NCI-H2029 (cell line): ENCODE data around the gene SCFD2.

Source experiments
- DNase-seq: peaks from one replicate; lab custom pipeline; 2025; lab: John Stamatoyannopoulos, UW

Gene SCFD2

DNA sequence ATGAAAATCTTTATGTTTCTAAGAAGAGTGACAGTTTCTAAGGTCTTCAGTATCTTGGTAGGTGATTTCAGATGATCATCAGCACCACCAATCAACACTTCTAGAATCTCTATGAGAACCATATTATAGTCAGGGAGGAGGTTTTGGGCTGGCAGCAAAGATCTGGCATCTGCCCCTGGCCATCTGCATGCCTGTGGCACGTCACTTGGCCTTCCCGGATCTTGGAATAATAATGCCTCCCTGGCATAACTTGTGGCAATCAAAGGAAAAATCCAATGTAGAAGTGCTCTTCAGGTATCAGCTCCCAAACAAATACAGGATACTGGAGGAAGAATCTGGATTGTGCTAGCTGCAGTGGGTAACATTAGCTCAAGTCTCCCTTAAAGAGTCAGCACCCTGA is 446.4 kb downstream of the SCFD2 start:
- no peak for DNase-seq

DNA sequence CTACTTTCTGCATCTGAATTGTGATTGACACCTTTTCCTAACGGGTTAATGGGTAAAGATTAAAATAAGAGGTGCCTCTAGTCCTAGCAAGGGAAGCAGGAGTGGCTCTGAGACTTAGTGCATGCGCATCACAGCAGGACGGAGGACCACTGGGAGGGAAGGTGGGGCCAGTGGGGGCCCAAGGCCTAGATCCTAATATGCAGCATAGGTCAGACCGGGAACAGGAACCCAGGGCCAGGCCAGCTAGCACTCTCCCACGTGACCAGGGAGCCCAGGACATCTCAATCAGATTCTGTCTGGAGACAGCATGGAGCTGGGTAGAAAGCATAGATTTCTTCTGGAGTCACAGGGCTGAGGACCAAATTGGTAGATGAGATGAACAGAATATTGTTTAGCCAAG is 448.0 kb downstream of the SCFD2 start:
- DNase-seq, result no peak

DNA sequence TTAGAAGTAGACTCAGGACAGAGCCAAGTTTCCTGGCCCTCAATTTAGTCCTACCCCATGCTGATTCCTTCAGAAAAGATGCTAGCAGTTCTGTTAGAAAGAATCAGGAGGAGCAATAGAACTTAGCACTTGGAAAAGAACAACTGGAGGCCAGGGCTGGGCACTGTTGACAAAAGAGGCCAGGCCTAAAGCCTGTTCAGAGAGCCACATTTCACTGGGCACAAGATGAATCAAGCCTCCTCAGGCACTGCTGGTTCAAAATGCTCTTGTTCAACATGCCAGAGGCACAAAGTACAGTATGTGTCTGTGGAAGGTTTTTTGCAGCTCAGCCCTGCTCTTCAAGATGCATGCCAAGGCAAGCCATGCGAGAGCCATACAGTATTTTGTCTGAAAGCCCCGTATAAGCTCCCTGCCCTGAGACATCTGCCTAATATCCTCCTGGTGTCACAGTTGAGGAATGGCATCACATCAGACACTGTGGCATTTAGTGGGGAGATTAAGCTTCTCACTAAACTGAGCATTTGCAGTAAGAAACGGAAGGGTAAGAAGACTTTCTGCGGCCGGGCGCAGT is 450.0 kb downstream of the SCFD2 start:
- no peak for DNase-seq

DNA sequence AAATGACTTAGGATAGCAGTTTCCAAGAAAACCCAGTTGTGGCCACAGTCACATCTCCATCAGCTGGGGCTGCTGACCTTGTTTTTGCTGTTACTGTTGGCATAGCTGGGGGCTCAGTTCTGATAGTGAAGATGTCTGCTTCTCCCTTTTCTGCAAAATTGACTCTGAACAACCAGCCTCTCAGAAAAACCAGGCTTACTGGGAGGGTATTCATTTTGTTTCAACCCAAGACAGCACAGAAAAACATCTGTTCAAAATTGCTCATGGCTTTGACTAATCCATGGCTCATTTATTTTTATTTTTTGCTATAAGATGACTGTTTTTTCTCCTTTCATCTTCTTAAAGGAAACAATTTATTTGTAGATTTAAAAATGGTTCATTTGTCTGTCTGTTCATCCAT is 450.7 kb downstream of the SCFD2 start:
- DNase-seq, result no peak

DNA sequence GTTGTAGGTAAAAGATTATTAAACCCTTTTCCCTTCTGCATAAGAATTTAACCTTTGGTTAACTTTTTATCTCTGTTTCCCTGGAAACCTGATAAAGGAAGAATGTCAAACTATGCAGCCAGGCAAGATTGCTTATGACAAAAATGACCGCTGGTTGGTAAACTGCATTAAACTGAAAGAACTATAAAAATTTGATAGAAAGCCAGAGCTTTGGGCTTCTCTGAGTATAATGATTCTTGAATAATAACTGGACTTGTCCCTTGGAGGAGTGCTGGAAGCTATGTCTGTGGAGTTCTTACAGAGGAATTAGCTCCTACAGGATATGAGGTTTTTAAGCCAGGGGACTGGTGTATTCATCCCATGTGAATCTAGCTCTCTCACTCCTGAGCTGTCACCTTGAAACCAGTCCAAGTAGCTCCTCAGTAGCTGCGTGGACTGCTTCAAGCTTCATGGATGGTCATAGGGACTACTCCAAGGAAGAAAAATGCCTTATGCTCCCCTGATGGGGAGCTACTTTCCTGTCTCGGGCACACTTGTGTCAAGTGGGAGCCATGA is 451.7 kb downstream of the SCFD2 start:
- DNase-seq, result no peak

DNA sequence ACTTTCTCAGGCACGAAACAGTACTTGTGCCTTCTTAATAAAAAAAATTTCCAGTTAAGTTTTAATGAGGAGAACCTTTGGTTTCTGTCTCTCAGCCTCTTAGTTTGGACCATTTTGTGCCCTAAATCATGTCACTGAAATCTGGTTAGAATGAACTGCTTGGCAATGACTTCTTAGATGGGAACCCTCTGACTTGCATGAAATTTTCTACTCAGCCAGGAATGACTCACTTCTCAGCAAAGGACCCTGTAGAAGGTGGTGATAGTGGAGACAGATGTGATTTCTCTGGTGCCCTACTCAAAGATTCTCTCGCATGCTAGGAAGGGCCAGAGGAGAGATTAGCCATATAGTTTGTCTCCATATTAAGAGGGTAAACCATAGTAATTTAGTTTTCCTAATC is 453.3 kb downstream of the SCFD2 start:
- DNase-seq, result no peak

DNA sequence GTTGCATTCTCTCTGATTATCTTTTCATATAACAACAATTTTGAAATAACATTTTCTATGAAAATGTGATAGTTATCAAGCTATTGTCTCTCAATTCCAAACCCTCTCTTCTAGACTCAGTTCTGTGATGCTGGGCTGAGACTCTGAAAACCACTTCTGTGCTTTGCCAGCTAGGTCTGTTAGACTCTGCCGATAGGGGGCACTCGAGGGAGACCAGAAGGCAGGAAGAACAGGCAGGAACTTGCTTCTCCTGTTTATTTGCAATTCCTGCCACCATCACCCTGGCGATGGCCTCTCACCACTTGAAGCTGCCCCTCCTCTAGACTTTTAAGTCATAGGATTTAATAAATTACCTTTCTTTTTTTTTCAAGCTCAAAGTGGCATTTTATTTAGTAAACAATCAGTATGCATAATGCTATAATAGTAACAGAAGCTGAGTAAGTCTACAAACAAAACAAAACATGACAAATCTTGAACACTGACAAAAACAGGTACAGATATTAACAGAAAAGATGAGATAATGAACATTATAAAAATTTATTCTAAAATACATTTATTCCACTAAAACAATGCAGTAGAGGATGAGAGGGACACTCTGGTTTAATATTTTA is 454.1 kb downstream of the SCFD2 start:
- peak; percentile 70 for DNase-seq

DNA sequence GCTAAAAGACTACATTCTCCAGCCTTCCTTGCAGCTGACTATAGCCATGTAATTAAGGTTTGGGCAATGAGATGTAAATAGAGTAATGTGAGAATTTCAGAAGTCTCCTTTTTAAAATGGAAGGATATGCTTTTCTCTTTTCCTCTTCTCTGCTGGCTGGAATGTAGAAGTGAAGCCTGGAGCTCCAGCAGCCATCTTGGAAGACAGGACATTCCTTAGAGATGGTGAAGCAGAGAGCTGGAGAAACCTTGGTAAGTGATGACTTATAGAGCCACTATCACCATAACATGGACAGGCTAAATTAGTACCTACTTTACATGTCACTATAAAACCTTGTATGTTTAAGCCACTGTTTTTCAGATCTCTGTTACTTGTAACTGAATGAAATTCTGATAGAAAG is 455.7 kb downstream of the SCFD2 start:
- DNase-seq, result no peak

DNA sequence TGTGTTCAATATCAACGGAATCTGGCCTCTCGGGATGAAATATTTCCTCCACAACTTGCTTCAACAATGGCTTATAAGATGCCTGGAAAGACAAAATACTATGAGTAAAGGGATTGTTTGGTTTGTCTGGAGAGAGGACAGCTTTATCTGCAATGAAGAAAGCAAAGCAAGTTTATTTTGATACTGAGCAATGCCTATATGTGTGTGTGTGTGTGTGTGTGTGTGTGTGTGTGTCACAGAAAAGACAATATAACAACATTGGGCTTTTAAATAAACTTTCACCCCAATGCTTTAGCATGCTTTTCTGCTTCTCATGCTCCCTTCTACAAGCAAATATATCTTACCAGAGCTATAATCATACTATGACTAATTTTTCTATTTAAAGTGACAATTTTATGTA is 458.4 kb downstream of the SCFD2 start:
- DNase-seq, result no peak

DNA sequence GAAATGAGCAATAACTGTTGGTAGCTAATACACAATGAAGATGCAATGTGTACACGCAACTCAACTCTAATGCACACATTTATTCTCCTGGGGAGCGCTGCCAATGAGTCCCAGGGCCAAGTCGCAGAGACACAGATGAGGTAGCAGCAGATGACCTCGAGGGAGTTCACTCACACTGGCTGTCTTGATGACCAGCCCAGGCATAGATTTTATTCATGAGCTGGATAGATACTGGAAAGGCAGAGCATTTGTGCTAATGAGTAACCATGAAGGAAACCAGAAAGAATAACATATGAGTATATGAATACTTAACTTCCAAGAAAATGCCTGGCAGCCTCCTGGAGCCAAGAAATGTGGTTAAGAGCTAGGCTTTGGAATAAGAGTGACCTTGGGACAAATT is 461.4 kb downstream of the SCFD2 start:
- no peak for DNase-seq

DNA sequence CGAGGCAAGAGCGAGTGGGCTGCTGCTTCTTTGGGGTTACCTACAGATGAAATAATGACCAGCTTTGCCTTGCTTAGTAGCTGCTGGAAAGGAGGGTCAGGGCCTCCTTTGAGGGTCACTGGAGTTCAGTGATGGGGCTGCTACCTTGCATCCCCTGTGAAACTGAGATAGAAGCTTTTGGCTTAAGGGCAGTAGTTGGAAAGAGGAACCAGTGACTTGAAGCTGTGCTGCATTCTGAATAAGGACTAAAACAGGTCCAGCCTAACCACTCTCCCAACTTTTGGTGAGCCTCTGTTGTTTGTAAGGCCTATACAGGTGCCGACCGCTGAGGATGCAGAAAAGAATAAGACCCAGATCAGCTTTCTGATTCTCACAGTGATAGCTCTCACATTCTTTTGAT is 462.6 kb downstream of the SCFD2 start:
- DNase-seq, result no peak

DNA sequence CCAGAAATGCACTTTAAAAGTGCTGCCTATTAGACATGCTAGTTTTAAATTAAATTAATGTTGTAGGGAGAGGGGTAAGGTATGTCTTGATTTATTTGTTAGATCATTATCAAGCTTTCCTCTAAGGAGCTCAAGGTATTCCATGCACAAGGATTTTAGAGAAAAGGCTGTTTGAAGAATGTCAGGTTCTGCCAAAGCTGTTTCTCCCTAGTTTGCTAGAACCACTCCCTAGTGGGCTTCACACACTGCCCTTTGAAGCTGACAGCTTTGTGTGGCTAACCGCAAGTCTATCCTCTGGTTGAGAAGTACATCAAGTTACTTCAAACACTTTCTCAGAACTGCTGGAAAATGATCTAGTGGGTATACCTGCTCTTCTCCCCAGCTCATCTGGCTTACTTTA is 471.4 kb downstream of the SCFD2 start:
- DNase-seq, result no peak

DNA sequence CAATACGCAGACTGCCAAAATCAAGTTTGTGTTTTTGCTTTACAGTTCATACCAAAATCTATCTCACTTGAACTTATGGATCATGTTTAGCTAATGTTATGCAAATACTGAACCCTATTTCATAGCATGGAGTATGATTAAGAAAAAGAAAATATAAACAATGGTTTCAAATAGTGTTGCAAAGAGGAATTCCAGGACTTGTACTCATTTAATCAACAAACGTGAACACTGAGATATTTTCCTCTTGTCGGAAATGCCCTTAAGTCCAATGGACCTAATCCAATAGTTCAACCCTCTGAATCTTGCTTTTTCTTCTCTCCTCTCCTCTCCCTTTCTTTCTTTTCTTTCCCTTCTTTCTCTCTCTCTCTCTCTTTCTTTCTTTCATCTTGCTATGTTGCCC is 473.0 kb downstream of the SCFD2 start:
- no peak for DNase-seq

DNA sequence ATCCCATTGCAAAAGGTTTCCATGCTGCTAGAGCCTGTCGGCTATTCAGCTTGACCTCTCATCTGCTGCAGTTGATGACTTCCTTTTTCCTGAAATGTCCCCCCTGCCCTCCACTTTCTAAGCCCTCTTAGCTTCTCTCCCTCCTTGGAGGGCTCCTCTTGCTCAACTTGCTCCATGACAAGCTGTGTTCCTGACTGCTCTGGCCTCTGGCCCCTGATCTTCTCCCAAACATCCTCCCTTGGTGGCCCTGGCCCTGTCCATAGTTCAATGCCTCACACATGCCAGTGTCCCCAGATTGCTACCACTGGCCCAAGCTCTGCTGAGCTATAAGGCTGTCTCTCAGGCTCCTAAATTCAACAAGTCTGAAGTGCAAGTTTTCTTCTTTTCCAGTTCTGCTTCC is 474.1 kb downstream of the SCFD2 start:
- DNase-seq, result no peak

DNA sequence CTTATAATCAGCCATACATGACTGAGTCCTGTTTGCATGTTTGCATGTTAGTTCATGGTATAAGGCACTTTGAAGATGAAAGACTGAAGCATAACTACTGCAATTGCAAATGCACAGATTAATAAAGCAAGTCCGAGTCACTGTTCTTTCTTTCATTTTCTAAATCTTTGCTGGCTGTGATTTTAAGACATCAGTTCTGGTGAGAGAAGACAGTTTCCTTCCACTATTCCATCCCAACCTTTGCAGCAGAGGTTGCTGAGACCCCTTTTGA is 475.4 kb downstream of the SCFD2 start:
- DNase-seq, result no peak

DNA sequence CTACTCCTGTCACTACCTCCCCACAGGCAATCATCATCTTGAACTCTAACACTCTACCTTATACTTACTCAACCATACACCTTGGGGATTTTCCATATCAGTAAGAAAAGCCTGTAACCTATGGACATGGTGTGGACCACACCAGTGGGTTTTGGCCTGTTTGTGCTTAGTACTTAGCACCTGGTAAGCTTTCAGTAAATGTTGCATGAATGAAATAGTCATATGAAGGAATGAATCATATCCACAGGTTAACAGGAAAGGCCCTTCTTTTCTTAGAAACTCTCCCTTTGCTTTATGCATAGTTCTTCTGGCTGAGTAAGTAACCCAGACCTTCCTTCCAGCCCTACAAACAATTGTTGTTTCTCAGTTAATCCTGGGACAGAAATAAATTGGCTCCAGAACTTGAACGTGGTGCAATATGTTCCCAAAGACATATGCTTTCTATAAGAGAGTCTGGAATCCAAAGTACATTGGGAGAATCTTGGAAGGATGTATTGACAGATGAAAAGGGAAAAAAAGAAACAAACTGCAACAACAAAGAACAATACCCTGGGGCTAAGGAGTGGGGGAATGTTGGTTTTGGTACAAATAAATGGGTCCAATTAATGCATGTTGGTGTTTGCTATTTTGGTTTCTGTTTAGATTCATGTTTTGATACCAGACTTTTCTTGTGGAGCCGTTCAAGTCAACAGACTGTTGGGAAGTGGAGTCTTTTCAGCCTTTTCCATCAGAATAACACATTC is 475.9 kb downstream of the SCFD2 start:
- DNase-seq, result no peak

DNA sequence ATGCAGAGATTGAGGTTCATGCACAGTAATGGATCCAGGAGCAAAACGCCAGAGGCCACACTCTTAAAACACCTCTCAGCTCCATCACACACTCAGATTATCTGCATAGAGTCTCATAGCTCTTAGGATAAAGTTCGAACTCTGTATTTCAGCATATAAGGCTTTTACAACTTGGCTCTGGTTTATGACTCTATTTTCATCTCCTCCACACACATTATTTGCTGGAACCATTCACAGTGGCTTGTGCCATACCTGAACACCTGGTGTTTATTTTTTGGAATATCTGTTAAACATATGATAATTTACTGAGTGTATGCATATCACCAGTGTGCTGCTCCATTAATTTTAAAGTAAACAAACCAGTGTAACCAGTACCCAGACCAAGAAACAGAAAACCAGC is 476.5 kb downstream of the SCFD2 start:
- no peak for DNase-seq

DNA sequence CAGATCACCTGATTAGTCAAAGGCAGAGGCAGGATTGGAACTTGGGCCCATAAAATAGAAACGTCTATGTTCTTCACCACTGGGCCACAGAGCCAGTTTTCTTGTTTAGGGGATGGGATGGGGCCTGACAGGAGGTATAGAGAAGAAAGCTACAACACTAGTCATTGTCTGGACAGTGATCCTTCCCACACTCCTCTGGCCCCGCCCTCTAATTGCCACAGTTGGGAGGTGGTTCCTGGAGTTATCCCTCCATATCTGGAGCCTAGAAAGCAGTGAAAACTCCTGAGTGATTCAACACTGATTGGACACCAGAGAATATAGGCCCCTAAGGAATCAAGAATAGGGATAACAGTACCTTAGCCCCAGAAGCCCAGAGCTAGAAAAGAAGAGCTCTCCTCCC is 480.9 kb downstream of the SCFD2 start:
- no peak for DNase-seq

DNA sequence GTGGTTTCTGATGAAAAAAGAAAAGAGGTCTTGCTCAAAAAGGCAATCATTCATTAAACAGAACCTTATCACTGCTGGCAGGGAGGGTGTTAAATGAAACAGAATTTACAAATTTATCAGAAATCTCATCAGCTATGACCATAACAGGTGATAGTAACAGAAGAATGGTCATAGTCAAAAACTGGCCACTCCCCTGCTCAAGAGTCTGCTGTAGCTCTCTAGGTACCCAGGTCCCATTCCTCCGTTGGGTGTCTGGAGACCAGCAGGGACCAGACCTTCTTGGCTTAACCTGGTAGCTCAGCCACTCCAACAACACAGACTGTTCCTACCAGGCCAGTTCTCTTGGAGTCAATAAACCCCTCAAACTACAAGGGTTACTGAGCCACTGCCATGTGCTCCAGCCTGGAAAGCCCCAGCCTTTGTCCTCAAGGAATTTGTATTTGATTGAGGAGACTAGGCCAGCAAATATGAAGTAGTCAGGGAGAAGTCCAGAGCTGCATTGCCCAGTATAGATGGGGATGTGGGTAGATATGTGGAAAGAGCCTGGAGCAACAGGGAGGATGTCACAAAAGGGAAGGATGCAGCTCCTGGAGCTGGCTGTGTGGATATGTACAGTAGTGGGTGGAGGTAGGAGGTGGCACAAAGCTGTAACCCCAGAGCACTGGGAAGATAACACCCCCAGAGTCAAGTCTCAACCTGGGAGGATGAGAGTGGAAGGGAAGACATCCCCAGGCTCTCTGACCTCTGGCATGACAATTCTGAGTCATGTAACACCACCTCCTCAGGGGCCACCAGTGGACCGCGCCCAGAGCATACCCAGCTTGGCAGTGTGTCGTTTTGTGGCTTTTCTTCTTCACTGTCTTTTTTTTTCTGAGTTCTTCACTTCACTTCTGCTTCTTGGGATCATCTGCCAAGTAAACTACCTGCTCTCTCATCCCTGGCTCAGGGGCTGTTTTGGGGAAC is 481.9 kb downstream of the SCFD2 start:
- DNase-seq, result no peak

DNA sequence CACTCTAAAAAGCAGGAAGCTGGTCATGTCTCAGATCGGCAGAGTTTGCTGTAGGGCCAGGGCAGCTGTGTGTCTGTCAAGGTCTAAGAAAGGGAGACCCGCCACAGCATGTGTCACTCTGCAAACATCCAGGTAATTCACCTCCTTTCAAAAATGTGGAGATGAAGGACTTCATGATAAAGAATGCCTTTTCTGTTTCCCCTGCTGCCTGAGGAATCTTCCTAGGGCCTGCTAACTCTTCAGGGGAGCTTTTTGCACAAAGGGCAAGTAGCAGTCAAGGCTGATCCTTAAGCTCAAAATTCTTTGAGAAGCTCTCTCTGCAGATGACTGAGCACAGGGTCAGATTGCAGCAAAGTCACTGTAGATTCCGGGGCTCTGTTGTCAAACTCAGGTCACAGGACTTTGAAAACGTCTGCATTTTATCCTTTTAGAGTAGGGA is 482.7 kb downstream of the SCFD2 start:
- no peak for DNase-seq

DNA sequence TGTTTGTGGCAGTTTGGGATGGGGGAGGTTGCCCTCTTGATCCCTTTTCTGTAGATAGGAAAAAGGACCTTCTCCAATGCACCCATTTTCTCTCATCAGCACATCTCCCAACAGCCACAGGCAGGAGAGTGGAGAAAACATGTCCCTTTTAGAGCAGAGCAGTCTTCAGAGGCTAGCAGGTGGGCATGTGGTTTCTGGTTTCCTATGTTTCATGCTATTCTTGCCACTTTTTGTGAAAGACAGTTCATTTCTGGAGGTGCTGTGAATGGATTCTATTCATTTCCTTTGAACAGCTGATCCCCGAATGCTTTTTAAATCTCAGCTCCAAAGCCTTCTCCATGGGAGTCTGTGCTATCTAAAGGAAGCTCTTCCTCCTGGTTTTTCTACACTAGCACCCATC is 484.9 kb downstream of the SCFD2 start:
- DNase-seq, result no peak

DNA sequence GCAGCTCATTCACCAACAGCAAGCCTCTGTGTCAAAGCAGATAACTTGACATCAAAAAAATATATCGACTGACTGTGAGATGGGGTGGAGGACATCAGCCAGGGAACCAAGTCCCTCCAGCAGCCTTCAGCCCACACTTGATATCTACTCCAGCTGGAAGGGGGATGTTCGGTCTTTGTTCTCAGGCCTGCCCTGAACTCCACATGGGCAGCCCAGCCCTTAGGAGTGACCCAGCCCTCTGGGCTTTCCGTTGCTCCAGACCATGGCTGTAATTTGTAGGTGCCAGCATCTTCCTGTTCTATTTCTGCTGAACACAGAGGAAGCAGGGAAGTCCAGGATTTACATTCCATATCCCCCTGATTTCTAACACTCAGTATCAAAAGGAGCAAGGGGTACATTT is 486.4 kb downstream of the SCFD2 start:
- DNase-seq, result no peak

DNA sequence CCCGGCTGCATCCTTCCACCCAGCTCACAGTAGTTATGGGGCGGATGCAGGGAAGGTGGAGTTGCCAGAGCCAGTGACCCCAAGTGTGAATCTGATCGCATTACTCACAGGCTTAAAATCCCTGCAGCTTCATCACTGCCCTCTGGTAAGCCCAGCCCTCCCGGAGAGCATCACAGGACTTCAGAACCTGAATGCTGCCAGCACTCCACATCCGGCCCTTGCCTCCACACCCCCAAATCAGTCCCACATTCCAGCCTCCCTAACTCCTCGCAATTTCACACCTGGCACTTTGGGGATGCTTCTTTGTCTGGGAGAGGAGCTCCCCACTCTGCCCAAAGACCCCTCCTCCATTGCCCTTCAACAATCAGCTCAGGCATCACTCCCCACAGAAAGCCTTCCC is 488.2 kb downstream of the SCFD2 start:
- DNase-seq, result no peak
